Heart right ventricle (tissue), 16 donors: ENCODE data around the gene DPF3. TPM values are rescaled to one million over a fixed set of nuclear protein-coding genes. Genes with fewer than 3 reads are reported as not detected.

Experiments
- ATAC-seq, 8 donors: fragments of 200-7000 bp; cut with Tn5 transposase; one replicate each; pipeline ENCODE4 v1.9.1; 2020; ENCODE audit warnings: mild to moderate bottlenecking in 8 of 8, moderate library complexity in 8 of 8, moderate number of reproducible peaks in 1 of 8
- DNase-seq, 2 donors: peaks; one replicate each; pipeline ENCODE4 v3.0.0-alpha.2; 2020
- H3K27ac ChIP-seq, 10 donors: fragments of 200-600 bp; sonication (generic) in 2 of 10; one replicate each; pipeline versions ENCODE4 v1.5.0 to v1.8.0; 2020 to 2022; ENCODE audit warnings: mild to moderate bottlenecking in 3 of 10
- H3K27me3 ChIP-seq, 7 donors: fragments of 200-600 bp; one replicate each; pipeline ENCODE4 v1.8.0; 2021 to 2022; ENCODE audit warnings: mild to moderate bottlenecking in 2 of 7
- H3K36me3 ChIP-seq, 9 donors: fragments of 200-600 bp; sonication (generic) in 1 of 9; one replicate each; pipeline versions ENCODE4 v1.5.0 to v1.8.0; 2020 to 2022; ENCODE audit warnings: mild to moderate bottlenecking in 2 of 9
- H3K4me1 ChIP-seq, 9 donors: fragments of 200-600 bp; sonication (generic) in 1 of 9; one replicate each; pipeline versions ENCODE4 v1.5.0 to v1.8.0; 2020 to 2022; ENCODE audit warnings: mild to moderate bottlenecking in 4 of 9
- H3K4me3 ChIP-seq, 10 donors: fragments of 200-600 bp; sonication (generic) in 2 of 10; one replicate each; pipeline versions ENCODE4 v1.5.0 to v1.8.0; 2020 to 2022; ENCODE audit warnings: mild to moderate bottlenecking in 7 of 10, moderate library complexity in 2 of 10
- H3K9me3 ChIP-seq, 11 donors: fragments of 200-600 bp in 10 of 11; sonication (generic) in 2 of 11; one replicate each; pipeline versions ENCODE4 v1.5.0 to v1.8.0; 2013 to 2022; ENCODE audit warnings: mild to moderate bottlenecking in 2 of 11, control low read depth in 1 of 11, moderate library complexity in 1 of 11
- WGBS, 2 donors: extraction: QIAGEN DNeasy Blood & Tissue Kit; methylation state at CpG; one replicate each; pipeline ENCODE4 v1.1.7; 2013; ENCODE audit warnings: inconsistent platforms in 1 of 2; 5-methylcytosine and 5-hydroxymethylcytosine counted together
- intact Hi-C, 10 donors: fragments of 100-400 bp; cut with DNase I; formaldehyde crosslinking; loops; one replicate each; pipeline versions ENCODE4 v1.11.1 to v1.14.2; 2022
- polyA plus RNA-seq, 2 donors: library from polyadenylated mRNA; stranded (reverse); fragments of 200-250 nt; gene quantifications; one replicate each; pipeline ENCODE4 v1.2.3, GENCODE V29; 2013
- total RNA-seq, 10 donors: library from RNA; stranded (reverse); fragmentation: NEBNext Ultra II Directional in 3 of 10; extraction: Animal tissue kit (Norgen Biotek cat#: 25700) in 3 of 10; gene quantifications; one replicate each; pipeline versions ENCODE4 v1.2.1 to v1.2.4, GENCODE V29; 2021 to 2023
- TF ChIP-seq, protein P1 (sequence below), 9 donors: fragments of 200-600 bp; sonication (generic) in 2 of 9; IDR thresholded peaks; one replicate each; pipeline versions ENCODE4 v1.5.0 to v1.8.0; 2021 to 2022; ENCODE audit warnings: antibody characterized with exemption in 9 of 9, mild to moderate bottlenecking in 5 of 9, moderate library complexity in 1 of 9
- donor health status: Arrhythmogenic right ventricular cardiomyopathy.
- donor health status: ischemic (EF 13 %, LVEDD 7.1; RV severe dilation, severe dysfunction).
- donor health status: healthy with polysubstance abuse.
- donor health status: DM: no; HTN: yes; CAD: no.
- donor health status: DM: no; HTN: no; CAD: no.
- donor health status: ischemic (EF 25% LVEDD 6.9; RV normal size, moderate dysfunction).
- donor health status: ischemic (EF 25% LVEDD 5.7; RV mildly dilated, moderate dysfunction).
- donor health status: healthy.
- donor health status: DM: yes; HTN: yes; CAD: no.
- donor health status: Ischemic cardiomyopathy.
- donor health status: ischemic (EF 35%, LVEDD 5.7; RV mildly dilated, moderate dysfunction).
- donor health status: nonischemic (EF 11% LVEDD 7.7; RV severe dilation, severe dysfunction).
- donor health status: DM: yes; HTN: yes; CAD: no.
- donor health status: PGD.
- donor health status: ischemic (EF 29% LVEDD 5.4; RV normal size, mild dysfunction).
- donor health status: nonischemic (EF 23%, LVEDD 6.1; RV moderate dilation, normal function).

The DPF3 gene
- total and polyA plus RNA-seq, 12 donors: 3.8 to 52.3 (median 35.6) TPM

DNA sequence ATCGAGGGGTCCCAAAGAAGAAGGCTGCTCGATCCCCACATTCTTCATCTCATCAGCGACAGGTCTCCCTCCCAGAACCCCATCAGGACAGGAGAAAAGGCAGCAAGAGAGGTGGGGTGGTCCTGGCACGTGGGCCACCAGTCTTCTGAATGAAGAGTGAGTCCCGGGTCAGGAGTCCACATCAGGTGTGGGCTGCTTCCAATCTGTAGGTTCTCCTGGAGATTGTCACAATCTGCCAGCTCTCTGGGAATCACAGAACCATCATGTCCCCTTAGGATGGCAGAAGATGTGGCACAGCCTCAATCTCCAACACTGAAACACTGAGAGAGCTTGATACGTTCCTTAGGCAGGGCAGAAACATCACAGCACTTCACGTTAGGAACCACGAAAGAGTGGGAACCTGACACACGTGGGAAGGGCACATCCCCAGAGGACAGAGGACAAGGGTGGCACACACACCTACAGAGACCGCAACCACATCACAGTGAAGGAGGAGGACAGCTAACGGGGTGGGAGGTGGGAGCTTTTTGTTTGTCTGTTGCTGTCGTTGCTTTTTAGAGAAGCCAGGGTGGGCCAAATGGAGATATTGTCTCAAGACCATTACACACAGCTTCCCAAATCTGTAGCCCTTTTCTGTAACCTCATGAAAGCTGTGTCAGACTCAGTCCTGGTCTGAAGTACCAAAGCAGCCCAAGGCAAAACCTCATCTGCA lies 284.5 kb downstream of the DPF3 start:
- Histone ChIP-seq H3K27ac (no peak overlapping the region), H3K36me3 (no peaks in the 10 kb centered on the region), H3K9me3 (no peaks in the 10 kb centered on the region), H3K4me1 (peaks cover 14 to 44% (median 23%) of the 10 kb centered on the region in 9 donors), H3K4me3 (no peak overlapping the region), H3K27me3 (no peaks in the 10 kb centered on the region)
- TF ChIP-seq, protein P1, sequence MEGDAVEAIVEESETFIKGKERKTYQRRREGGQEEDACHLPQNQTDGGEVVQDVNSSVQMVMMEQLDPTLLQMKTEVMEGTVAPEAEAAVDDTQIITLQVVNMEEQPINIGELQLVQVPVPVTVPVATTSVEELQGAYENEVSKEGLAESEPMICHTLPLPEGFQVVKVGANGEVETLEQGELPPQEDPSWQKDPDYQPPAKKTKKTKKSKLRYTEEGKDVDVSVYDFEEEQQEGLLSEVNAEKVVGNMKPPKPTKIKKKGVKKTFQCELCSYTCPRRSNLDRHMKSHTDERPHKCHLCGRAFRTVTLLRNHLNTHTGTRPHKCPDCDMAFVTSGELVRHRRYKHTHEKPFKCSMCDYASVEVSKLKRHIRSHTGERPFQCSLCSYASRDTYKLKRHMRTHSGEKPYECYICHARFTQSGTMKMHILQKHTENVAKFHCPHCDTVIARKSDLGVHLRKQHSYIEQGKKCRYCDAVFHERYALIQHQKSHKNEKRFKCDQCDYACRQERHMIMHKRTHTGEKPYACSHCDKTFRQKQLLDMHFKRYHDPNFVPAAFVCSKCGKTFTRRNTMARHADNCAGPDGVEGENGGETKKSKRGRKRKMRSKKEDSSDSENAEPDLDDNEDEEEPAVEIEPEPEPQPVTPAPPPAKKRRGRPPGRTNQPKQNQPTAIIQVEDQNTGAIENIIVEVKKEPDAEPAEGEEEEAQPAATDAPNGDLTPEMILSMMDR (IDR thresholded peaks at IDR 0.05): no peak
- ATAC-seq (no peak), DNase-seq (no peak)
- WGBS, 2 donors: 92% methylated on average over 12 of the region's 12 CpGs
- intact Hi-C loops: no loop called here

DNA sequence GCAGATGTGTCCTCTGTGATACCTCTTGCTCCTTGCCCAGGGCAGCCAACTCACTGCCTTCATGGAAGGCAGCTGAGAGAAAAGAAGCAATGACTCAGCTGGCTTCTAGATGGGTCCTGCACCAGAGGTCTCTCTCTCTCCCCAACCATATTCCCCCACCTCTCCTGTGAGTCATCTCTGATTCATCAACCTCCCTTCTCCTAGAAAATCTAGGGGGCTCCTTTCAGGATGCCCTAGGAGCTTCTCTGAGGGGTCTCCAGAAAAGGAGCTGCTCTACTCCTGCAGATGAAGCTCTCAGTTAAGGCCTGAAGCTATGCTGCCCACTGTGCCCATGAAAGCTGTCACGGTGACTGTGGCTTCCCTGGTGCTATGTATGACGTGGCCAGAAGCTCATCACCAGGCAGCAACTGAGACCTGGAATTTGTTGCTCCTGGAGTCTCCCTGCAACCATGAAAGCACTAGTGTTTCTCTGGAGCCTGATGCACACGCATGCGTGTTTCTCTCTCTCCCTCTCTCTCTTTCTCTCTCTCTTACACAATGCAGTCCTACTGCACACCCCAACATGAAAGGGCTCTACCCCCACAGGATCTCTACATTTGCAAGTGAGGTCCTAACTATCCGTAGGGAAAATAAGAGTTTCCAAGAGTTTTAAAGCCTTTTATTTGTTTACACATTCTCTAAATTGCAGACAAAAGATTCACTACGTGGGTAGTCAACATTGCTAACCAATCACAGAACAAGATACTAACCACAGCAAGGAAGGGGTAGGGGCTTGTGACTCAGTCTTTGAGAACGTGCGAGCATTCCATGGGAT lies 285.3 kb downstream of the DPF3 start:
- peaks cover 6 to 36% (median 15%) of the 10 kb centered on the region in 9 donors for H3K4me1 ChIP-seq
- TF ChIP-seq, protein P1 (IDR thresholded peaks at IDR 0.05): no peak
- H3K27ac ChIP-seq: no peak overlapping the region
- ATAC-seq (no peak), DNase-seq (no peak)
- WGBS, 2 donors: 89 to 94% methylated on average over 8 of the region's 8 CpGs
- H3K36me3 ChIP-seq: no peaks in the 10 kb centered on the region
- no peaks in the 10 kb centered on the region for H3K27me3 ChIP-seq
- H3K4me3 ChIP-seq: no peak overlapping the region
- H3K9me3 ChIP-seq: no peaks in the 10 kb centered on the region
- intact Hi-C loops: no loop called here

DNA sequence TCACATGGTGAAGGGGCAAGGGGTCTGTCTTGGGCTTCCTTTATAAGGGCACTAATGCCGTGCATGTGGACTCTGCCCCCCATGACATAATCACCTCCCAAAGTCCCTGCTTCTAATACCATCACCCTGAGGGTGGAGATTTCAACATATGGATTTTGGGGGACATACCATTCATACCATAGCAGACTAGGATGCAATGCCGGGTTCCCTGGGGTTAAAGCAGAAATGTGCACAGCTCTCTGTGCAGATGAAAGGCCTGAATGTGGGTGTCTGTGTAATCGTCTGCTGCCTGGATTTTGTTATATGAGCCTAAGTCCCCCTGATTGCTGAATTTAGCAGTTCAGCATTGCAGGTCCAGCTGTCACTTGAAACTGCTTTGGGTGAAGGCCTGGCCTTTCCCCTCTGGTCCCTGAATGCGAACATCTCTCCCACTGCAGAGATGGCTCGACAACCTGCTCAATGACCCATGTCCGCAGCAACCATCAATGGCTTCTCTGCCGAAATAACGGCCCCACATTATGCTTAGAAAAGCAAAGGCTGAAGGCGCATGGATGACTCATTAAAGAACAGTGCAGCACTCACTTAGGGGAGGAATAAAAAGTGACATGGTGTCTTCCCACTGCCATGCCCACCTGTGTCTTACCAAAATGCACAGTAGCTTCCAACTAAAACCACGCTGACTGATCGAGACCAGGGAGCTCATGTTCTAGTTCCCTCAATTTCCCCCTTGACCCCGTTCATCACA lies 286.3 kb downstream of the DPF3 start:
- H3K4me1 ChIP-seq: peaks cover 0 to 25% (median 7%) of the 10 kb centered on the region in 9 donors
- DNase-seq (no peak), ATAC-seq (no peak)
- H3K4me3 ChIP-seq: no peak overlapping the region
- no peaks in the 10 kb centered on the region for H3K27me3 ChIP-seq
- WGBS, 2 donors: 92 to 95% methylated on average over 12 of the region's 12 CpGs
- TF ChIP-seq, protein P1 (IDR thresholded peaks at IDR 0.05): no peak
- intact Hi-C loops: no loop called here
- no peak overlapping the region for H3K27ac ChIP-seq
- no peaks in the 10 kb centered on the region for H3K9me3 ChIP-seq
- no peaks in the 10 kb centered on the region for H3K36me3 ChIP-seq

DNA sequence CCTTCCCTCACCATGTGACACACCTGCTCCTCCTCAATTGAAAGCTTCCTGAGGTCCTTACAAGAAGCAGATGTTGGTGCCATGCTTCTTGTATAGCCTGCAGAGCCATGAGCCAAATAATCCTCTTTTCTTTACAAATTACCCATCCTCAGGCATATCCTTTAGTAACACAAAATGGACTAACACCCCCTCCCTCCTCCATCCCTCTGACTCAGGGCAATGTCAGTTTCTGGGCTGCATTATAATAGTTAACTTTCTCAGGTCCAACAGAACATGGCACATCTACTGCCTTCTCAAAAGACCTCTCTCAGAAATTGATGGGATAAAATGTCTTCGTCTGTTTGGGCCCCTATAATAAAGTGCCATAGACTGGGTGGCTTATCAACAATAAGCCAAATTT lies 287.0 kb downstream of the DPF3 start:
- Histone ChIP-seq H3K4me3 (no peak overlapping the region), H3K27ac (no peak overlapping the region), H3K9me3 (no peaks in the 10 kb centered on the region), H3K36me3 (no peaks in the 10 kb centered on the region), H3K27me3 (no peaks in the 10 kb centered on the region), H3K4me1 (peaks cover 0 to 19% (median under 1%) of the 10 kb centered on the region in 9 donors)
- no peak for ATAC-seq
- TF ChIP-seq, protein P1 (IDR thresholded peaks at IDR 0.05): no peak
- no peak for DNase-seq
- intact Hi-C loops: no loop called here
- 94% methylated on average over 1 of the region's 1 CpG for WGBS, 2 donors
